Activated T-helper 1 cell treated with anti-CD3 and anti-CD28 coated beads, Interleukin-2, amount 50 U/mL, for 16 hours (primary cell): ENCODE results near the gene SPINK8.
"Not testable (repeated sequence)": the region's sequence is repeated elsewhere in the genome, so short reads cannot be mapped to it uniquely, and the experiment has no call there.

Source experiments
- DNase-seq, 2 donors: peaks; one replicate each; pipeline ENCODE4 v3.0.0-alpha.2; 2020; ENCODE audit warnings: low read depth in 1 of 2, low spot score in 1 of 2

The SPINK8 gene

DNA sequence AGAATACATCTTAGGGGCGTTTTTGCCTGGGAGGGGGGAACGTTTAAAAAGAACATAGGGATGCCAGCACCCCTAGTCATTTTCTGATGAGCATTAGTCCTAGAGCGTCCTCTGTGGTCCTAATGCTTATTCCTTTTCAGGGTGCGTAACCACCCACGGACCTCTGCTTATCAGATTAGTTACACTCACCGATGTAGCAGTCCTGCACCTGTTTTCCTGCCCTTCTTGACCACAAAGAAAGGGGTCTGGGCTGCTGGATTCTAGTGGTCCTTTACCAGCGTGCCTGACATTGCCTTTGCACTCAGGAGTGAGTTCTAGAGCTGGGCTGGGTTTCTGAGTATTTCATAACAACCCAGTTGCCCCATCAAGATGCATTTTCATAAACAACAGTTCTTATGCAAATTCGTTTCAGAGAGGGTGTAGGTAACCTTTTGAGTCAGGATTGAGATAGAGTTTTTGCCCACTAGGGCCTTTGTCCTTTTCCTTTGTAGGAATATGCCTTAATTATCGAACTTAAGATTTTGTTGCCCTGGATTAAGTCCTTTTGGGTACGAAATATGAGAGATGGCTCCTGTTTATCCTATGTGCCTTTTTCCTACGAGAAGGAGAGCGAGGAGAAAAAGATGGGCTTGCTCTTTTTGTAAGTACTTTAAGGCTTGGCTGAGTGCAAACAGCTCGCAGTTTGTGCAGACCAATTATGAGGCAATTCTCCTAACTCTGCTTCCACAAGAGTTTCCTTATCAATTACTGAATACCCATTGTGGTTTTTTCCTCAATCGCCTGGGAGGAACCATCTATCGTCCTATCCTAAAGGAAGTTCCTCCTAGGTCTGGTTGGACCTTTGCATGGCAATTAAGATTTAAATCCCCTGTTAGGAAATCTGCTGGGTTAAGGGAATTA lies at the start of gene SPINK8:
TSS of gene SPINK8 (minus strand) at position 316 of the 900 bp plus-strand sequence. CDS start 5,320 bp downstream, outside the sequence.
- not testable (repeated sequence) for DNase-seq

DNA sequence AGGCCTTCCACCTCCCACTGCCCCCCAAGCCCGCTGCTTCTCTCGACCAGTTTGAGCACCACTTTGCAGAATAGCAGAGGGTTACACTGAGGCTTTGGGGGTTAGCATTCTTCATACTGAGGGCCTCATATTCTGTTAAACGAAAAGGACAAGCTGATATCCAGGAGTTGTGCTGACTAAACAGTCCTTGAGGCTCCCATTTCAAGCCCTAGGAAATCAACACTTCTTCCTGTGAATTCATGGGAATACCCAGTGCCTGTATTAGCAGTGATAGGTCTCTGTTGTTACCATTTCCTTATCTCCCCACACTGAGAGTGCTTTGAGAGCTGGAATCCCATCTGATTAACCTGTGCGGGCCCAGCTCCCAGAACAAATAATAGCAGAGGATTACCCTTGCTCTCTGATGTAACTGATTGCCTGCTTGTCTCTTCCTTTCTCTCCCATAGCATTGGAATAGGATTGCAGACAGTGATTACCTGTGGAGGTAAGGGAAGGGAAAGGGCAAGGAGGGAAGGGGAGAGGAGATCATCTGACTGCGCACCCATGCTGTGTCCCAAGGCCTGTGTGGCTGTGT lies 39.5 kb upstream of the SPINK8 start:
- no peak for DNase-seq

GRCh38 chr3:48372377-48372770 lies 38.9 kb upstream of the SPINK8 start:
- DNase-seq = no peak

- no peak for DNase-seq
Observed at GRCh38 chr3:48371651-48372376, 38.4 kb upstream of the SPINK8 start, which contains the start of gene FBXW12. FBXW12 (plus strand) TSS chr3:48372219; CDS start chr3:48372768, 549 bp downstream.

DNA sequence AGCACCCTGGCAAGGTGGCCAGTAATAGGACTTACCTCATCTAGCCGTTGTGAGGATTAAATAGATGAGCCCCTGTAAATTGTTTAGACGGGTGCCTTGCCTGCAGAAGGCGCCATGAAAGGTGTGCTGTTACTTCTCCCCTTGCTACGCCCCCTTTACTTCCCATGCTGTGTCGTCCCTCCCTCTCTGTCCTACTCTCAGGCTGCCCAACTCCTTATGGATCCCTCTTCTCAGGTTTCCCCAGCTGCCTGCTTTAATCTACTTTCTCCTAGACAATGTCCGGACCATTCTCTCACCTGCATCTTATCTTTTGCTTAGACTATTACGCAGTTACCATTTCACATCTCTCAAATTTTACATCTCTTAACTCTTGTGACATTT lies 36.9 kb upstream of the SPINK8 start:
- DNase-seq = no peak

- DNase-seq = no peak
Observed at GRCh38 chr3:48369693-48370332, 36.4 kb upstream of the SPINK8 start.

DNA sequence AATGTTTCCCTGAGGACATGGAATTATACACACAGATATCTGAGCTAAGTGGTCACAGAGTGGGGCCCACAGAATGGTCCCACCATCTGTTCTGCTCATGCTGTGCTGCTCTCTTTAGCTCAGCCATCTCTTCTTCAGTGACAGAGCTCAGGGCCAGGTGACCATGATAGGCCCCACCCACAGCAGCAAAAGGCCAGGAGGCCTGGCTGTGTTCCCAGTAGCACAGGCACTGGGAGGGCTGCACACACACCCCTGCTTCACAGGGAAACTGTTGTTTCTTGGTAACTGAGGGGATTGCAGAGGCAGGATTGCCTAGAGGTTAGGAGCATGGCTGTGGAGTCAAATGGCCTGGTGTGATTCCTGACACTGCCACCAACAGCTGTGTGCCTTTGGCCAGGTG lies 33.7 kb upstream of the SPINK8 start:
- DNase-seq = no peak

GRCh38 chr3:48364840-48365239 lies 31.4 kb upstream of the SPINK8 start:
- no peak for DNase-seq

GRCh38 chr3:48361928-48362327 lies 28.5 kb upstream of the SPINK8 start:
- DNase-seq = no peak

DNA sequence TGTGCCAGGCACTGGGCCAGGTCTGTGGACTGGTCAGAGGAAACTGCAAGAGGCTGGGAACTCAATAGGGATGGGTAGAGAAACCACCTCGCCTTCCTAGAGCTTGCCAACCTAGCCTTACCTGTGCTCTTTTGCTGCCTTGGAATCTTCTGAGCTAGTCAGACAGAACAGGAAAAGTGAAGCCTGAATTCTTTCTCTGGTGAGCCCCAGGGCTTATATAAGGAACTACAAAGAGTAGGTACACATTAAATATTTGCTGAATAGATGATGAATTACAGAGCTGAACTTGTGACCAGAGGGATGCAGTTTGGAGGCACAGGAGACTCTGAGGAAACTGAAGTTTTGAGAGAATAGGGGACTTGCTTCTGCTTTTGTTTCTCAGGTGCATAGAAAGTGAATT lies 23.0 kb upstream of the SPINK8 start:
- DNase-seq = no peak

DNA sequence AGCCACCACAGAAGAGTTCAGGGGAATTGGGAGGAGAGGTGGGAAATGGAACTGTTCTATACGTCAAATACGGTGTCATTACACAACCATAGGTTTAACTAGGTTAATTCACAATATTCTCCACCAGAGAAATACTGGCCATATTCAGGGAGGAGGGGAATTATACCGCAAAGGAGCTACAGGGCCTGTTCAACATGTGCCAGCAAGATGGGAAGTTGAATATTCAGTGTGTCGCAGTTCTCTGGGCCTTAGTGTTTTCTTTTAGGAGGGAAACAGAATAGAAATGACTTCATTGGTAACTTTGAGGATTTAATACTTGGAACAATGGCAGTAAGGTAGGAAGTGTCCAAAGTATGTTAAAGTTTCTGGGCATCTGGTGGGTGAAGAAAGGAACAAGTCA lies 20.5 kb upstream of the SPINK8 start:
- DNase-seq = no peak

- DNase-seq = no peak
Observed at GRCh38 chr3:48352546-48352945, 19.1 kb upstream of the SPINK8 start.

DNA sequence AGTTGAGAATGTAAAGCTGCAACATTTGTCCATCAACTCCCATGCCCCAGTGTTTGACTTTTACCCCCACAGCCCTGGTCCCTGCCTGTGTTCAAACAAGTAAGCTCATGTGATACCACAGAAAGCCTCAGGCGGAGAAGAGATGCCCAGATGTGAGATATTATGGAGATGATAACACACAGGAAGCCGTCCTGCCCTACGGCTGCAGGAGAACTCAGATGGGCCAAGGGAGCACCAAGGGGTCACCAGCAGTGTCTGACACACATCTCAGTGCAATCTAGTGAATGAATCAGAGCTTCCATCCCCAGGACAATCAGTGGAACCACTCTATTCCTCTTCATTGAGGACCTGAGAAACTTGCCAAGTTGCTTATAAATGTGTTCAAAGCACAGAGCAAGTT lies 14.0 kb upstream of the SPINK8 start:
- DNase-seq = no peak

- no peak for DNase-seq
Observed at GRCh38 chr3:48345946-48346572, 12.6 kb upstream of the SPINK8 start.

DNA sequence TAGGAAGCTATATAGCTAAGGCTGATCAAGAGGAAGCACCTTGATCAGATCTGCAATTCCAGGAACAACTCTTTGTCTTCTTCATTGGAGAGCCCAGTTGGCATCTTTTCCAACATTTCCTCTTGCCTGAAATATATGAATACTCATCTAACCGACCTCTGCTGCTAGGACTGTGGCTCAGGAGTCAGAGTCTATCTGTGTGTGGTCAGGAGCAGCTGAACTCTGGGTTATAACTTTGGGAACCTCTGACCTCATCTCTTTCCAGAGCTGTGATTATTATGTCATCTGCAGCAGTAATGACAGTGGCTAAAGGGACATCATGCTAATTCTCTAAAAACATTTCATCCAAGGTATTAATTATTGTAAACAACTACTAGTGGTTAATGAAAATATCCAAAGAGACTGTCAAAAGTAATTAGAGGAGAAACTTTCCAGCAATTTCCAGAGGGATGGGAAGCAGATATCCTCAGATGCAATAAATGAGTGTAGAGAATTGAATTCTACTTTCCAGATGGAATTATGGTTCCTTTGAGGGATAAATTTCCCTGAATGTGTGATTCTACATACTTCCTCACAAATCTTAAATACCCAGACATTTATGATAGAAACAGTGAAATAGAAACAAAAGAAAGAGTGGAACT lies 11.5 kb upstream of the SPINK8 start:
- DNase-seq = no peak

- no peak for DNase-seq
Observed at GRCh38 chr3:48343432-48343831, 10.0 kb upstream of the SPINK8 start.

GRCh38 chr3:48338635-48339034 lies 5.2 kb upstream of the SPINK8 start:
- DNase-seq = no peak

DNA sequence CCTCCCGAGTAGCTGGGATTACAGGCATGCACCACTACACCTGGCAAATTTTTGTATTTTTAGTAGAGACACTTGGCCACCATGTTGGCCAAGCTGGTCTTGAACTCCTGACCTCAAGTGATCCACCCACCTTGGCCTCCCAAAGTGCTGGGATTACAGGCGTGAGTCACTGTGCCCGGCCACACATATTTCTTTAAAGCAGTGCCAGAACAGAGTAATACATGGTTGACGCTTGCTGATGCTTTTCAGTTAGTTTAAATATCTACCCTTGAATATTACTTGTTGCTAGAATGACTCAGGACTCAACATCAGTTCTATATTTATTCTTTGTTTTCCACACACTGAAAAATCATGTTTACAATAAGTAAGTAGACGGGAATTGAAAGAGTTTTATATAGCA lies 4.1 kb upstream of the SPINK8 start:
- DNase-seq = not testable (repeated sequence)

- DNase-seq = not testable (repeated sequence)
Observed at GRCh38 chr3:48335286-48335685, 1.8 kb upstream of the SPINK8 start.

DNA sequence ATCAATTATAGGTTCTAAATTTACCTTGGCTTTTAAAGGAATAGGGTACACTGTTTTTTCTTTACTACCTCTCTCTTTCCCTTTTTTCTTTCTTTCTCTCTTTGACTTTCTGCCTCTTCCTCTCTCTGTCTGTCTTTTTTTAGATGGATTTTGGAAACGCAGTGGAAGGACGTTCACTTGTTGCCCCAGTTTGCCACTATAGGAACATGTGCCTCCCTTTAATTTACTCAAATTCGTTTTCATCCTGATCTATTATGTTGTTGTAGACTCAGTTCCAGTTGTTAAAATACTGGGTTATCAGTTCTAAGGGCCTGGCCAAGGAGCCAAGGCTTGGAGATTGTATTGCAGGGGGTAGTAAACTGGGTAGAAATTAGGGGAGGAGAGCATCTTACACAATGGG lies 1.1 kb upstream of the SPINK8 start:
- no peak for DNase-seq
